Cardiac muscle cell (in vitro differentiated cells and primary cell): Measurements from ENCODE around the gene ANKRD11. TPM values are rescaled to one million over a fixed set of nuclear protein-coding genes. Genes with fewer than 3 reads are reported as not detected.

Experiments used
- DNase-seq, 2 donors: peaks; one replicate each; pipeline versions ENCODE4 v3.0.0 to v3.0.0-alpha.2; 2010 to 2017; ENCODE audit warnings: low read depth in 1 of 2, low spot score in 1 of 2
- H3K27ac ChIP-seq: fragments of 200-600 bp; sonication (generic); 2 replicates; pipeline ENCODE4 v1.5.1; 2016
- H3K27me3 ChIP-seq: fragments of 200-600 bp; sonication (generic); 2 replicates; pipeline ENCODE4 v1.6.0; 2016; ENCODE audit warnings: control low read depth
- H3K36me3 ChIP-seq: fragments of 200-600 bp; sonication (generic); 2 replicates; pipeline ENCODE4 v1.5.1; 2016; ENCODE audit warnings: control low read depth
- H3K4me1 ChIP-seq: fragments of 200-600 bp; sonication (generic); 2 replicates; pipeline ENCODE4 v1.8.1; 2017; ENCODE audit warnings: low read depth, mild to moderate bottlenecking, mixed run types
- H3K4me3 ChIP-seq: fragments of 200-600 bp; sonication (generic); 2 replicates; pipeline ENCODE4 v1.5.1; 2016; ENCODE audit warnings: mild to moderate bottlenecking
- H3K9me3 ChIP-seq: fragments of 200-600 bp; sonication (generic); 2 replicates; pipeline ENCODE4 v1.5.1; 2017; ENCODE audit warnings: low read depth, mild to moderate bottlenecking, control low read depth
- CTCF ChIP-seq: IDR thresholded peaks from 2 replicates; pipeline ENCODE4 v1.5.1; 2012; ENCODE audit warnings: low read depth, mild to moderate bottlenecking, low read length
- polyA plus RNA-seq: library from polyadenylated mRNA; unstranded; fragments of >200 nt; fragmentation: Nextera tagmentation; extraction: Ambion mirVana; gene quantifications from 2 replicates; pipeline ENCODE4 v1.2.1, GENCODE V29; 2016
- total RNA-seq: library from RNA; depleted of rRNA; stranded (reverse); fragments of >200 nt; gene quantifications from 2 replicates; pipeline ENCODE4 v1.2.3, GENCODE V29; 2016

ANKRD11 gene
- total and polyA plus RNA-seq, 2 experiments from 2014 or later = 111 to 131 TPM

- no peak for TF ChIP-seq CTCF
- no peak for DNase-seq
- H3K4me1 ChIP-seq = peaks cover 8% of the 10 kb centered on the region
- no peaks in the 10 kb centered on the region for H3K9me3 ChIP-seq
- no peak overlapping the region for H3K4me3 ChIP-seq
- no peaks in the 10 kb centered on the region for H3K27me3 ChIP-seq
- no peak overlapping the region for H3K27ac ChIP-seq
- peaks cover 41% of the 10 kb centered on the region for H3K36me3 ChIP-seq
Measured at GRCh38 chr16:89523680-89524344, 33.5 kb upstream of the ANKRD11 start.

- H3K36me3 ChIP-seq = peaks cover 49% of the 10 kb centered on the region
- H3K27me3 ChIP-seq = no peaks in the 10 kb centered on the region
- H3K4me3 ChIP-seq = no peak overlapping the region
- no peak overlapping the region for H3K27ac ChIP-seq
- no peaks in the 10 kb centered on the region for H3K9me3 ChIP-seq
- TF ChIP-seq CTCF = no peak
- no peak for DNase-seq
- peaks cover 8% of the 10 kb centered on the region for H3K4me1 ChIP-seq
Measured at GRCh38 chr16:89522287-89522686, 31.9 kb upstream of the ANKRD11 start.

- H3K36me3 ChIP-seq = peaks cover 45% of the 10 kb centered on the region
- no peaks in the 10 kb centered on the region for H3K4me1 ChIP-seq
- no peaks in the 10 kb centered on the region for H3K9me3 ChIP-seq
- no peak overlapping the region for H3K27ac ChIP-seq
- no peak for DNase-seq
- TF ChIP-seq CTCF = no peak
- no peaks in the 10 kb centered on the region for H3K27me3 ChIP-seq
- H3K4me3 ChIP-seq = no peak overlapping the region
Measured at GRCh38 chr16:89519881-89520280, 29.5 kb upstream of the ANKRD11 start.

GRCh38 chr16:89517128-89517527, 26.8 kb upstream of the ANKRD11 start:
- Histone ChIP-seq H3K9me3 (no peaks in the 10 kb centered on the region), H3K27me3 (no peaks in the 10 kb centered on the region), H3K4me3 (no peak overlapping the region), H3K4me1 (no peaks in the 10 kb centered on the region), H3K36me3 (peaks cover 36% of the 10 kb centered on the region), H3K27ac (no peak overlapping the region)
- TF ChIP-seq CTCF = no peak
- no peak for DNase-seq

GRCh38 chr16:89512453-89512852, 22.1 kb upstream of the ANKRD11 start:
- peaks cover 32% of the 10 kb centered on the region for H3K36me3 ChIP-seq
- DNase-seq = no peak
- H3K9me3 ChIP-seq = no peaks in the 10 kb centered on the region
- no peaks in the 10 kb centered on the region for H3K4me1 ChIP-seq
- no peak for TF ChIP-seq CTCF
- no peaks in the 10 kb centered on the region for H3K27me3 ChIP-seq
- no peak overlapping the region for H3K4me3 ChIP-seq
- no peak overlapping the region for H3K27ac ChIP-seq
